Trophoblast cell (in vitro differentiated cells and primary cell): Measurements from ENCODE around the gene CLDN7.
A peak's percentile ranks its signal among the peaks of the same experiment; 100 is the strongest.

Source experiments
- DNase-seq, 2 donors: peaks; one replicate each; pipeline ENCODE4 v3.0.0-alpha.2; 2016
- H2AFZ ChIP-seq: 2 replicates; pipeline ENCODE4 v1.6.1; 2013; ENCODE audit warnings: low read length, moderate library complexity, mild to moderate bottlenecking; ENCODE audit not compliant: insufficient read depth, poor library complexity
- H2AK5ac ChIP-seq: 2 replicates; pipeline ENCODE4 v1.6.1; 2013; ENCODE audit warnings: mild to moderate bottlenecking, low read length
- H2BK120ac ChIP-seq: 2 replicates; pipeline ENCODE4 v1.6.1; 2013; ENCODE audit warnings: low read length, mild to moderate bottlenecking, moderate library complexity; ENCODE audit not compliant: insufficient read depth, poor library complexity
- H2BK12ac ChIP-seq: 2 replicates; pipeline ENCODE4 v1.6.1; 2013; ENCODE audit warnings: mild to moderate bottlenecking, low read length, moderate library complexity
- H2BK5ac ChIP-seq: 2 replicates; pipeline ENCODE4 v1.6.1; 2013; ENCODE audit warnings: low read length, low read depth, moderate library complexity, mild to moderate bottlenecking; ENCODE audit not compliant: poor library complexity
- H3K14ac ChIP-seq: 2 replicates; pipeline ENCODE4 v1.6.1; 2013; ENCODE audit warnings: mild to moderate bottlenecking, low read length
- H3K18ac ChIP-seq: 2 replicates; pipeline ENCODE4 v1.6.1; 2013; ENCODE audit warnings: mild to moderate bottlenecking, low read length
- H3K23ac ChIP-seq: 2 replicates; pipeline ENCODE4 v1.6.1; 2013; ENCODE audit warnings: low read length
- H3K27ac ChIP-seq: 2 replicates; pipeline ENCODE4 v1.5.1; 2013; ENCODE audit warnings: low read depth, mild to moderate bottlenecking, inconsistent platforms, low read length, moderate library complexity
- H3K27me3 ChIP-seq: 2 replicates; pipeline ENCODE4 v1.6.1; 2013; ENCODE audit warnings: inconsistent platforms, mild to moderate bottlenecking, low read length, moderate library complexity; ENCODE audit not compliant: insufficient read depth
- H3K36me3 ChIP-seq, 2 experiments: 1 replicate in 1 of 2; 2 replicates in 1 of 2; pipeline ENCODE4 v1.6.1; 2013; ENCODE audit warnings: low read length in 2 of 2, mild to moderate bottlenecking in 2 of 2, moderate library complexity in 1 of 2; ENCODE audit not compliant: insufficient read depth in 2 of 2, control insufficient read depth in 1 of 2
- H3K4ac ChIP-seq: 2 replicates; pipeline ENCODE4 v1.6.1; 2013; ENCODE audit warnings: low read depth, mild to moderate bottlenecking, low read length, moderate library complexity
- H3K4me1 ChIP-seq, 2 experiments: 1 replicate in 1 of 2; 2 replicates in 1 of 2; pipeline ENCODE4 v1.6.1; 2013; ENCODE audit warnings: low read length in 2 of 2, mild to moderate bottlenecking in 2 of 2, moderate library complexity in 1 of 2; ENCODE audit not compliant: insufficient read depth in 2 of 2, control insufficient read depth in 1 of 2
- H3K4me2 ChIP-seq: 2 replicates; pipeline ENCODE4 v1.6.1; 2013; ENCODE audit warnings: inconsistent platforms, mild to moderate bottlenecking, low read length, moderate library complexity
- H3K4me3 ChIP-seq: 2 replicates; pipeline ENCODE4 v1.5.1; 2013; ENCODE audit warnings: mild to moderate bottlenecking, low read depth, low read length, inconsistent platforms
- H3K79me1 ChIP-seq: one replicate; pipeline ENCODE4 v1.6.1; 2013; ENCODE audit warnings: low read length
- H3K79me2 ChIP-seq: 2 replicates; pipeline ENCODE4 v1.6.1; 2013; ENCODE audit warnings: low read length, mild to moderate bottlenecking; ENCODE audit not compliant: control insufficient read depth, insufficient read depth, poor library complexity
- H3K9ac ChIP-seq: 2 replicates; pipeline ENCODE4 v1.6.1; 2013; ENCODE audit warnings: mild to moderate bottlenecking, low read length
- H3K9me3 ChIP-seq: 2 replicates; pipeline ENCODE4 v1.6.1; 2013; ENCODE audit warnings: low read depth, mild to moderate bottlenecking, control low read depth, inconsistent platforms, low read length; ENCODE audit not compliant: insufficient read depth
- H4K12ac ChIP-seq: 2 replicates; pipeline ENCODE4 v1.6.1; 2013; ENCODE audit warnings: low read depth, mild to moderate bottlenecking, low read length, moderate library complexity
- H4K8ac ChIP-seq: 2 replicates; pipeline ENCODE4 v1.6.1; 2013; ENCODE audit warnings: low read depth, mild to moderate bottlenecking, low read length, moderate library complexity
- H4K91ac ChIP-seq: one replicate; pipeline ENCODE4 v1.6.1; 2013; ENCODE audit warnings: low read depth, mild to moderate bottlenecking, low read length, moderate library complexity
- WGBS: extraction: QIAGEN DNeasy Blood & Tissue Kit; methylation state at CpG from one replicate; pipeline ENCODE4 v1.1.7; 2013; ENCODE audit warnings: missing lambda C conversion rate; ENCODE audit not compliant: insufficient read length, insufficient coverage; ENCODE audit errors: extremely low coverage; 5-methylcytosine and 5-hydroxymethylcytosine counted together

Gene CLDN7

DNA sequence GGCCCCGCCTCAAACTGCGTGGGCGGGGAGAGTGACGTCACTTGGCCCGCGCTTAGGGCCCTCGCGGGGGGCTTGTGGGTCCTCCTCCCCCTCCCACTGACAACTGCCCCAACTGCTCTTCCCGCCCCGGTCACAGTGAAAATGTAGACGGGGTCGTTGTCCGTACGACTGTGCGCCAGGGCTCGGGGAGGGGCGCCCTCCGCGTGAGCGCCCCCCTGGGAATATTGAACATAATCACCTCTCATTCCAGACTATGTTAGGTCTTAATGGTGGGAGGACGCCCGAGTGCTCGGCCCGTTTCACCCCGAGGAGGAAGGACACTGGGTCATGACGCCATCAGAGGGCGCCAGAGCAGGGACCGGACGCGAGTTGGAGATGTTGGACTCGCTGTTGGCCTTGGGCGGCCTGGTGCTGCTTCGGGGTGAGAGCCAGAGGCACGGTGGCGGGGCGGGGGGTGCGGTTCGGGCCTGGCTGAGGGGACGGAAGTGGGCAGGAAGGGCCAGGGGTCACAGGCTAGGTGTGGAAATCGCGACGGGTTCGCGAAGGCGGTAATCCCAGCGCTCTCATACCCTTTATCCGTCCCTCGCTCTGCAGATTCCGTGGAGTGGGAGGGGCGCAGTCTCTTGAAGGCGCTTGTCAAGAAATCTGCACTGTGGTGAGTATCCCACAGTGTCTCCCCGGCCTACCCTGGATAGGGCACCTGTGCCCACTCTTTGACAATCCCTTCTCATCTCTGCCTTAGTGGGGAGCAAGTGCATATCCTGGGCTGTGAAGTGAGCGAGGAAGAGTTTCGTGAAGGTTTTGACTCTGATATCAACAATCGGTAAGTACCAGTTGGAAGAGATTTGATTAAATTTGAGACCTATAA is 9.9 kb downstream of the CLDN7 start, which contains the start of gene ELP5:
ELP5 (plus strand) TSS at position 40 of the 868 bp plus-strand sequence; CDS start at position 376, 336 bp downstream.
- Histone ChIP-seq H3K9me3 (peaks cover 1% of the 10 kb centered on the region), H3K79me2 (peaks cover 30% of the 10 kb centered on the region), H3K14ac (peak within 1 kb of the TSS; percentile 99), H3K79me1 (peaks cover 17% of the 10 kb centered on the region), H3K27me3 (no peaks in the 10 kb centered on the region), H3K9ac (peak within 1 kb of the TSS; percentile 99), H4K8ac (peak within 1 kb of the TSS; percentile 98), H2BK5ac (peak within 1 kb of the TSS; percentile 94), H3K4me3 (peak within 1 kb of the TSS; percentile 98), H2BK120ac (peak within 1 kb of the TSS; percentile 99), H3K4ac (peak within 1 kb of the TSS; percentile 99), H3K4me2 (peak within 1 kb of the TSS; percentile 98), H3K27ac (peak within 1 kb of the TSS; percentile 100), H3K18ac (peak within 1 kb of the TSS; percentile 98), H4K91ac (peak within 1 kb of the TSS; percentile 99), H2AK5ac (peak within 1 kb of the TSS; percentile 98), H2AFZ (peak within 1 kb of the TSS; percentile 83), H4K12ac (peak within 1 kb of the TSS; percentile 94), H3K36me3 (peaks cover 15 to 23% of the 10 kb centered on the region in 2 experiments), H3K23ac (no peak within 1 kb of the TSS), H3K4me1 (peaks cover 6 to 10% of the 10 kb centered on the region in 2 experiments), H2BK12ac (no peak within 1 kb of the TSS)
- WGBS: no CpG with 5 or more reads among the region's 55 CpGs
- DNase-seq: peak; percentile 89 to 96

DNA sequence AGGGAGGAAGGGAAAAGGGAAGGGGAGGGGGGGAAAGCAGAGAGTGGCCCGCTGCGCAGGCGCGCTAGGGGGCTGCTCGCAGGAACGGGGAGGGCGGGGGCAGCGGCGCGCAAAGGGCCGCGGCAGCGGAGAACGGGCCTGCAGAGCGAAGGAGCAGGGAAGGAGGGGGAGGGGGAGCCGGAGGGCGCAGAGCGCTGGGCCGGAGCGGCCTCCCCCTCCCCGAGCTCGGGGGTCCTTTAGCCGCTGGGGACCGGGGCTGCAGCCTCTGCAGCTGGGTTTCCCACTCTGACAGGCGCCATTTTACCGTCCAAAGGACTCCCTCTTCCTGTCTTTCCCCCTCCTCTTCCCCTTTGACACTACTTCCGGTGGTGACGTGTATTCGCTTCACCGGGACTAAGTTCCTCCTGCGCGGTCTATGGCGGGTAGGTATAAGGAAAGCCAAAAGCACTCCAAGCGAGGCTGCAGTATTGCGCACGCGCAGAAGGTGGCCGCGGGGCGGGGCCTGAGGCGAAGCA is 10.6 kb downstream of the CLDN7 start, which contains the start of gene CTDNEP1:
CTDNEP1 (minus strand) TSS at position 74 of the 515 bp plus-strand sequence. CDS start 438 bp downstream, outside the sequence.
- Histone ChIP-seq H3K27ac (peak within 1 kb of the TSS; percentile 100), H4K8ac (peak within 1 kb of the TSS; percentile 98), H3K4me2 (peak within 1 kb of the TSS; percentile 98), H2BK120ac (peak within 1 kb of the TSS; percentile 99), H2AK5ac (peak within 1 kb of the TSS; percentile 98), H3K14ac (peak within 1 kb of the TSS; percentile 99), H2BK12ac (no peak within 1 kb of the TSS), H3K79me1 (peaks cover 17% of the 10 kb centered on the region), H3K4me3 (peak within 1 kb of the TSS; percentile 98), H4K91ac (peak within 1 kb of the TSS; percentile 99), H3K4me1 (peaks cover 6 to 10% of the 10 kb centered on the region in 2 experiments), H3K36me3 (peaks cover 15 to 23% of the 10 kb centered on the region in 2 experiments), H4K12ac (peak within 1 kb of the TSS; percentile 94), H3K4ac (peak within 1 kb of the TSS; percentile 99), H3K23ac (peak within 1 kb of the TSS; percentile 98), H3K27me3 (no peaks in the 10 kb centered on the region), H3K9me3 (peaks cover 1% of the 10 kb centered on the region), H3K9ac (peak within 1 kb of the TSS; percentile 99), H2AFZ (peak within 1 kb of the TSS; percentile 83), H2BK5ac (peak within 1 kb of the TSS; percentile 94), H3K79me2 (peaks cover 30% of the 10 kb centered on the region), H3K18ac (peak within 1 kb of the TSS; percentile 98)
- WGBS: no CpG with 5 or more reads among the region's 41 CpGs
- peak; percentile 98 to 100 for DNase-seq

DNA sequence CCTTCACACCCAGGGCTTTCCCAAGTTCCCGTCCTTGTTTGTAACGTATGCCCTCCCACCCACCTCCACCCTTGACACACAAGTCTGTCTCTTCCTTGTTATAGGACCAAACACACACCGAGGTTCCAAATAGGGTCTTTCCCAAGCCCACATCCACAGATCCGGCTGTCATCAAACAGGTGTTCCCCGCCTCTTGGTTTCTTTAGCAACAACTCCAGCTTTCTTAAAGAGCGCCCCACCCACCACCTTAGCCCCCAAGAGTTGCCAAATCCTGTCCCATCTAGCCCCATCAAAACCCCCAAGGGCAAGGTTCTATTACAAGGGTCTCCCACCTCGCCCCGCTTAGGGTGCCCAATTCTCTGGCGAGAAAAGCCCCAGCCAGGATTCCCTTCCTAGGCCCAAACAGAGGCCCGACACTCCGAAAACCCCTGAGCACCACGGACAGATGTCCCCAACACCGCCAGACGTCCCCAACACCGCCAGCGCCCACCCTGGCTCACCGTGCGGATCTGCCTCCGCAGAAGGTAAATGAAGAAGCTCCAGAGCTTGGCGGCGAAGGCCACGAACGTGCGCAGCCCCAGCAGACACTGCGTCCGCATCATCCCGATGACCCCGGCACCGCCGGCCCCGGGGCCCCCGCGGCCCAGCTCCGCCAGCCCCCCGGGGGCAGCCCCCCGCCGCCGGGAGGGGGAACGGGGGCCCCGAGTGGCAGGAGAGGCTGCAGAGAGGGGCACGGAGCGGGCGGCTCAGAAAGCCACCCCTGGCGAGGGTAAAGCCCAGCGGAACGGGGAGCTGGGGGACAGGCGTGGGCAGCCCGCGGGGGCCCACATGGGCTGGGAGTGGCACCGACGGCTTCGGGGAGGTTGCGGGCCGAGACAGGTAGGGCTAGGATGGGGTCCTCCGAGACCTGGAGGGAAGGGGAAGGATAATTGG is 11.3 kb downstream of the CLDN7 start:
- peak overlapping the region; percentile 93 for H4K12ac ChIP-seq
- H2AK5ac ChIP-seq: peak overlapping the region; percentile 98

More for the DNA sequence above, 11.3 kb downstream of the CLDN7 start:
- Histone ChIP-seq H4K91ac (peak overlapping the region; percentile 99), H2AFZ (peak overlapping the region; percentile 83), H3K79me1 (peaks cover 17% of the 10 kb centered on the region), H3K18ac (peak overlapping the region; percentile 98), H3K4me2 (peak overlapping the region; percentile 97), H3K27me3 (no peaks in the 10 kb centered on the region), H3K4me3 (peak overlapping the region; percentile 98), H4K8ac (peak overlapping the region; percentile 95), H2BK12ac (no peak overlapping the region), H3K9ac (peak overlapping the region; percentile 98), H3K4ac (peak overlapping the region; percentile 99), H3K27ac (peak overlapping the region; percentile 100), H2BK120ac (peak overlapping the region; percentile 99), H3K9me3 (peaks cover 1% of the 10 kb centered on the region), H3K4me1 (peaks cover 6 to 10% of the 10 kb centered on the region in 2 experiments), H2BK5ac (peak overlapping the region; percentile 94), H3K23ac (peak overlapping the region; percentile 98), H3K79me2 (peaks cover 30% of the 10 kb centered on the region), H3K14ac (peak overlapping the region; percentile 99), H3K36me3 (peaks cover 14 to 25% of the 10 kb centered on the region in 2 experiments)
- DNase-seq: no peak
- no CpG with 5 or more reads among the region's 55 CpGs for WGBS
